Inflammatory macrophage (primary cell): ENCODE measurements around the gene SLC29A3.

ENCODE experiments used
- DNase-seq, 2 donors: peaks; one replicate each; pipeline ENCODE4 v3.0.0-alpha.2; 2020 to 2022

SLC29A3 gene

GRCh38 chr10:71325267-71325666, 6.2 kb downstream of the SLC29A3 start:
- DNase-seq = no peak

GRCh38 chr10:71326464-71326881, 7.4 kb downstream of the SLC29A3 start:
- no peak for DNase-seq

DNA sequence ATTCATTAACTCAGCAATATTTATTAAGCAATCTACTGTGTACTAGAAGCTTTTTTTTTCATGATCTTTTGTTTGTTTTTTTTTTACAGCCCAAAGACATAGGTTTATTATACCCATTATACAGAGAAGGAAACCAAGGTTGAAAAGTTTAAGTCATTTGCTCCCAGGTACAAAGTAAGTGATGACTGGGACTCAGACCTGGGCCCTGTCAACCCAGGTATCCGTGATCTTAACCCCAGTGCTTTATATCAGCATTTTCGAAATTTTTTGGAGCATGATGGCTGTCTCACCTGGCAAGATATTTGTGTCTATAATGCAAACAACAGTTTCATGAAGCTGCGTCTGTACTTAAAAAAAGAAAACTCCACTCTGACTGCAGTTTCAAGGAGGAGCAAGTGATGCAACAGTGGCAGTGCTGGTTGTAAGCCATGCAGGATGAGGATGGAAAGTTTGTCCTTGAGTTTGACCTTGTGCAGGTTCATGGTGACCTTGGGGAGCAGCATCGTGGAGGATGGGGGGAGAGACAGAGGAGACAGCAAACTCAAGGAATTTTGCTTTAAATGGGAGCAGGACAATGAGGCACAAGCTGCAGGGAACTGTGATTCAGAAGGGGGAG, 11.8 kb downstream of the SLC29A3 start:
- DNase-seq = no peak

- no peak for DNase-seq
Observed at GRCh38 chr10:71331736-71332135, 12.7 kb downstream of the SLC29A3 start.

DNA sequence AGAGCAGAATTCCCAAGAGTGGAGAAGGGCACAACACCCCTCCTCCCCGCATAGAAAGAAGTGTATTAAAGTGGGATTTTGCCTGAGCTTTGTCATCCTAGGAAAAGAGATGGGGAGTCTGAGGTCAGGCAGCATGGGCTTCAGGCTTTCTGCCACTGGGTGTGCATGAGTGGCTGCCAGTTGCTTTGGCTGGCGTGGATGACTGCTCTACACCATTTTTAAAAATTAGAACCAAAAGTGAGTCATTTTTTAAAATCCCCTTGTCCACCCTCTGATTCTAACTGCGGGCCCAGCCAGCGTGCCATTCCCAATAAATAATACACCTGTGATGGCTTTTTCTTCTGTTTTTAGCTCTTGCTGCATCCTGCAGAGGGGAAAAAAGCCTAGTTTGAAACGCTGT, 13.4 kb downstream of the SLC29A3 start:
- DNase-seq = no peak

DNA sequence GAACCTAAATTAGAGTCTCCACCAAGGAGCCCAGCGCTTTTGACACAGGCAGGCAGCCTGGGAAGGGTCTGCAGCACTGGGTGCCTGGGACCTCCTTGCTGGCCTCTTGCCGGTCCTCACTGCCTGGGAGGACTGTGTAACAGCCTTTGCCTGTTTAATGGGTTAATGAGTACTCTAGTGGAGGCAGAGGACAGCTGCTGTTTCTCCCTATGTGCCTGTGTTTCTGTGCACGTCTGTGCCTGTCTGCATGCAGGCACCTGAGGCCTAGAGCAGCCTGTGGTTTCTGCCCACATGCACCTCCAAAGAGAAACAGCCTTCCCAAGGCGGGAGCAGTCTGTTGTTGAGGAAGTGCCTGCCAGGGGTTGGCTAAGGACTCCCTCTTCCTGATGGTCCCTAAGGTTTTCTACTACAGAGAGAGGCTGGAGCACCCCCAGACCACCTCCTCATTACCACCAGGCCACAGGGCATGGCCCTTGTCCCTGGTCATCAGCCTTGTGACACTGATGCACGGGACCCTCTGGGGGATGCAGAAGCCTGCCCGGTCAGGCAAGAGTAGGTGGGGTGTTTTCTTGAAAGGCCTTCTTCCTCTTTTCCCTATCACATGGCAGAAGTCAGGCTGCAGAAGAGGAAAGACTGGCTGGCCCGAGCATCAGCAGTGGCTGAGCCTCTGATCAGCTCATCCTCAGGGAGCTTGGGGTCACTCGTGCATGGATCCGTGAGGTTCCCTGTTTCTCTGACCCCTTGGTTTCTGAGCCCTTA, 14.2 kb downstream of the SLC29A3 start:
- peak; percentile 94 to 99 for DNase-seq

DNA sequence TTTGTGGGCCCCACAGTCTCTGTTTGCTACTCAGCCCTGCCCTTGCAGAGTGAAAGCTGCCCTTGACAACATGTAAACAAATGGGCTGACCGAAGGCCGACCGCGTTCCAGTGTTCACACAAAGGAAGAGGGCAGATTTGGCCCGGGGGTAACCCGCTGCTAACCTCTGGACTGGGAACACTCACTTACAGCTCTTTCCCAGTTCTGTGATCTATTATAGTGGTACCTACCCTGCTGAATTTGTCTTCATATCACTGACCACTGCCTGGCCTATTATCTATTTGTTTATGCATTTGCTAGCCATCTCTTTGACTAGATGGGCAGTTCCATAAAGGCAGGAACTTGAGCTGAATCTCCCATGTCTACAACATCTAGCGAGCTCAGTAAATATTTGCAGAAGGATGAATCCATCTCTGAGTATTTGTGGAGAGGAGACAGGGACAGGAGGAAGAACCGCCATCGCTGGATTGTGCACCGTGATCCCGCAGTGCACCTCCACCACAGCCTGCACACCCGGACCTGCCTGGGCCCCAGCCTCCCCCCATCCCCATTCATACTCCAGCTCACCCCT, 15.2 kb downstream of the SLC29A3 start:
- DNase-seq = no peak

DNA sequence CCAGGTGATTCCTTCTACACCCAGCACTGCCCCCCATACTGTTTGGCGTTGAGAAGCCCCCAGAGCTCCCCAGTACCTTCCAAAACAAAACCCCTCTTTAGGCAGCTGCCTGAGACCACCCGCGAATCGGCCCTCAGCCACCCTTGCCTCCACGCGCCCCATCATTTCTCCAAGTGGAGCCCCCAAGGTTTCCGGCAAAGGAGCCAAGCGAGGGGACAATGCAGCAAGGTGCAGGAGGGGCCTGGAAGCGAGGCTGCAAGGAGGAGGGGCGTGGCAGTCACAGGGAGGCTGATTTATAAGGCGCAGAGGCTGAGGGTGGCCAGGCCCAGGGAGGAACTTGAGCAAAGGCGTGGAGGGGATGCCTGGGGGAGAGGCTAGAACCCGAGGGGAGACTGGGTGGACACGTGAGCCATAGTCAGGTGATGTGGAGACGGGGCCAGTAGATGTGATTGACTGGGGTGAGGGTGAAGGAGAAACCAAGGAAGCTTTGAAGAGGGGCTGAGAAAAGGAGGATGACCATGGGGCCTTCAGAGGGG, 16.2 kb downstream of the SLC29A3 start:
- peak in 1 of 2 donors; percentile 49 for DNase-seq

DNA sequence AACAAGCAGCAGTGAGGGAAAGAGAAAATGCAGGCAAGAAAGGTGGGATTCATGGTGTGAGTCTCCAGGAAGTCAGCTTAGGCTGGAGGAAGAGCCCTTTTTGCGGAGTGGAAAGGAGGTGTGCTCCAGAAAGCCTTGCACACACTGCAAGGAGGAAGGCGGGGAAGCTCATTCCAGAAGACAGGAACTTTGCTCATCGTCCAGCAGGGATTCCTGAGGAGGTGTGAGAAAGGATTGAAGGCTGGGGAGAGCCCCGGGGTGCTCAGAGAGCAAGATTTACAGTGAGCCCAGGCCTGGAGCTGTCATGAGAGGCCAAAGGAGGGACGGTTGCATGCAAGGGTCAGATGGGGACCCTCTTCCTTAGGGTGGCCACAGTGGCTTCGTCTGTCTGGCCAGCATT, 17.6 kb downstream of the SLC29A3 start:
- no peak for DNase-seq

DNA sequence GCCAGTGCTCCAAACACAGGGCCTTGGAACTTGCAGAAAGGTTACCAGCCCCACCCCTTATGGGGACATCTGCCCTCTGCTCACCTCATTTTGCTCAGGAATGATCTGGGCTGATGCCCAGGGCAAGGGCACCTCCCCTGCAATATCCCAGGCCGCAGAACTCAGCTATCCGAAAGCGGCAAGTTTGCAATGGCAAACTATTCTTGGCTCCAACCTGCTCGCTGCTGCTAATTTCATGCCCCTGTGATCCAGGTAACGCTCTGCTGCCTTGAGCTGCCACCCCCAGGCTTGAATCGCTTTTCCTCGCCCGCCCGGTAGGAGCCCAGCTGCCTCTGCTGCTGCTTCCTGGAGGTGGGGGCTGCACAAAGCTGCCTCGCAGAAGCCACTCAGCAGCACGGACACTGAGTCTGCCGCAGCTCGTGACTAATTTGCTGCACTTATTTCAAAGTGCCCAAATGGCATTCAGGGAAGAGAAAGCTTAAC, 18.2 kb downstream of the SLC29A3 start:
- DNase-seq = no peak

DNA sequence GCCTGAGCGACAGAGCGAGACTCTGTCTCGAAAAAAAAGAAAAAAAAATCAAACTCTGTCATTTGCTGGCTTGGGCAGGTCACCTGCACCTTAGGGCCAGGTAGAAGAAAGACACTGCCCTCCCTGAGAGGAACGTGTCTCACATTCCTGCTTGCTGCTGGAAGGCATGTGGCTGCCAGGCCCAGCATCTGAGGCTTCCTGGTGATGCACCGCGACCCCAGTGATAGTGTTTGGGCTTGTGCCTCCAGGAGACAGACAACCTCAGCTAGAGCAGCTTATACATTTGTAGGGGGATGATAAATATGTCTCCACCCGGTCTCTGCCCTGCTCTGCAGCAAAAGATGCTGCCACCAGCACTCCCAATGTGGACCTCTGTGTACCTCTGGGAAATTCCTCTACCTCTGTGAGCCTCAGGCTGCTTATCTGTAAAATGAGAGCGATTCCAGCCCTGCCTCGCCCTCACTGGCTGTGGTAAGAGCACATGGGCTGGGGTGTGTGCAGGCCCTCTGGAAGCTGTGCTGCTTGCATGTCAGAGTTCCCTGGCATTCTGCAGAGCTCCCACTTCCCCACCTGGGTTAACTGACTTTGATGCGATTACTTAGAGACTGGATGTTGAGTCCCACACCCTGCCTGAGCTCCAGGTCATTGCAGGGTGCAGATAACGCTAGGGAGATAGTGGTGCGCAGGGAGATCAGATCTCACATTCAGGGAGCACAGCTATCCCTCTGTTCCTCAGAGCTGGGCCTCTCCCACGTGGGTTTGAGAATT, 19.9 kb downstream of the SLC29A3 start:
- no peak for DNase-seq

GRCh38 chr10:71339796-71340589, 20.9 kb downstream of the SLC29A3 start:
- peak; percentile 50 to 55 for DNase-seq

DNA sequence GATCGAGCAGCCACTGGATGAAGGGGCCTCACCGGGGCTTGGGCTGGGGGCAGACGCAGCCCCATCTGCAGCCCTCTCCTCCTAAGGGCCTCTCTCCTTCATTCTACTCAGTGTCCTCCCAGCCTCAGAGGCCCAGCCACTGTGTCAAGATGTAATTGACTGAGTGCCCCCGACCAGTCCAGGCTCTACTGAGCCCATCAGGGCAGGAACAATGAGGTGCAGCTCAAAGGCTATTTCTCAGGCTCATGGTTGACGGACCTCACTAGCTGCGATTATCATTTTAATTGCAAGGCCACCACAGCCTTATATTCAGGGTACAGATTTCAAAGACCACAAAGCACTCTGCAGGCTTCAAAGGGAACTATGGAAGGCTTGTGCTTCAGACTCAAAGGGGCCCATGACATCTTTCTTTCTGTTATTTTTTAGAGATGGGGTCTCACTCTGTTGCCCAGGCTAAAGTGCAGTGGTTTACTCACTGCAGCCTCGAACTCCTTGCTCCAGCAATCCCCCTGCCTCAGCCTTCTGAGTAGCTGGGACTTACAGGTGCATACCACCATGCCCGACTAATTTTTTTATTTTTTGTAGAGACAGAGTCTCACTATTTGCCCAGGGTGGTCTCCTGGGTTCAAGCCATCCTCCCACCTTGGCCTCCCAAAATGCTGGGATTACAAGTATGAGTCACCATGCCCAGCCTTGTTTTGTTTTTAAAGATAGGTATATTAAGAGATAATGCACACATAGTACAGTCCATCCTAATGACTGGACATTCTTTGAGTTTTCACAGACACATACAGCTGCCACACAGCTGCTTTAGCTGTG, 23.7 kb downstream of the SLC29A3 start:
- DNase-seq = no peak

- DNase-seq = peak; percentile 94 to 95
Observed at GRCh38 chr10:71343392-71343773, 24.3 kb downstream of the SLC29A3 start.

DNA sequence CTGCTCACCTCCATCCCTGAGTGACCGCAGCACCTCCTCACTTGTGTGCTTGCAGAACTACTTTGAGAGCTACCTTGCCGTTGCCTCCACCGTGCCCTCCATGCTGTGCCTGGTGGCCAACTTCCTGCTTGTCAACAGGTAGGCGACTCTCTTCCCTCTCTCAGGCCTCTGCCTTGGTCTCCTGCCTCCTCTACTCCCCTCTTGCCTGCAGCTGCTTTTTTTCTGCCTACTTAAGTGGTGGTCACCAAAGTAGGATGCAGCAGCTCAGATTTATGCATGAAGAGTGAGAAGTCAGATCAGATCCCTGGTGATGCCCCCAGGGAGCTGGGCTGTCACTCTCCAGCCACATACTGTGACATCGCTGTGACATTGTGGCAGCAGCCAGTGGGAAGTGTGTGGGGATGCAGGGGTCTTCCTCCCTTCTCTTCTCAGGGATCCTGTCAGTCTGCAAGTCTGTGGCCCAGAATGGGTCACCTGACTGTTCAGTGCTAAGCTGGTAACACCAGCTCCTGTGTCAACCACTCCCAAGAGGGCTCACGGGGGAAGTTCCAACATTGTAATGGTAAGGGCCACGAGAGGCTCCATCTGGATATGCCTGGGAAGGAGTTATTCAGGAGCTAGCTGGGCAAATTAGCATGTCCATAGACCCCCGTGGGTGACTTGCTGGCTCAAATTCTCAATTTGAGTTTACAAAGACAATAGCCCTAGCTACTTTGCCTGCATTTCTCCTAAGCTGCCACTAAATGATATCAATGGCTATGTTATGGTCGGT, 25.3 kb downstream of the SLC29A3 start:
- no peak for DNase-seq

- DNase-seq = peak; percentile 91 to 98
Observed at GRCh38 chr10:71344993-71345480, 26.0 kb downstream of the SLC29A3 start.

GRCh38 chr10:71345694-71346093, 26.6 kb downstream of the SLC29A3 start:
- DNase-seq = no peak

- no peak for DNase-seq
Observed at GRCh38 chr10:71346731-71347130, 27.7 kb downstream of the SLC29A3 start.

DNA sequence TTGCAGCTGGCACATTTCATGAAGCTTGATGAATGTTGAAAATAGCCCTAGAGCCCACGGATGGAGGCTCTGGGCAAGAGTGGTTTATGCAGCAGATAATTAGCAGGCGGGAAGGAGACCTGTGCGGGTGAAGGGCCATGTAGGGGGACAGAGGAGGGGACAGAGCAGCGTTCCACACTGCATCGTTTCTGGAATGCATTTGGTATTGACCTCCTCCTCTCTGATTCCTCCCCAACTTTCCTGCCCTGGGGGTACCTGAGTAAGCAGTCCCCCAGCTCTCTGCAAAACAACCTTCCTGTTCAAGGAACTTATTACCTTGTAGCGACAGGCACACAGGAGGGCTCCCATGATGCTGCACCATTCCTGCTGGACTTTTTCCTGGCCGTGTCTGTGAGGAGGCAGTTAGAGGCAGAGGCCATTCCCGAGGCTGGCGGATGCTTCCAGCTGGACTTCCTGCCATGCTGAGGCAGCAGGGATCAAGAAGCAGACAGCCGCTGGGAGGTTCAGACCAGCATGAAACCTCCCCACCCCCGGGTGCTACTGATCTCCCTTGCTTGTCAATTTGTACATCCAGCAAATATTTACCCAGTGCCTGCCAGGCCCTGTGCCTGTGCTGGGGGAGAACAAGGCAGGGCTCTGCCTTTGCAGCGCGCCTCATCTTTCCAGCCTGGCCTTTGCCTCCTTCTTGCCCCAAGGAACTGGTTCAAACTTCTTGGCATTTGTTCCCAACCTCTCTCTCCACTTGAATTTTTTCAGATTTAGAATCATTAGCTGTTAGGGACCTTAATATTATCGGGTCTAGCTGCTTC, 28.7 kb downstream of the SLC29A3 start:
- no peak for DNase-seq
